Keratinocyte (primary cell): Measurements from ENCODE around the gene FBXO15. TPM values are rescaled to one million over a fixed set of nuclear protein-coding genes. Genes with fewer than 3 reads are reported as not detected.

Experiments
- DNase-seq: peaks from one replicate; pipeline ENCODE4 v3.0.0-alpha.2; 2011; ENCODE audit warnings: low read depth, missing footprints, low spot score
- FAIRE-seq: peaks from 2 replicates; lab custom pipeline; 2011; peaks lifted over from hg19 to GRCh38; lab: Jason Lieb, UNC
- H2AFZ ChIP-seq: 2 replicates; pipeline ENCODE4 v1.6.0; 2012; ENCODE audit warnings: low read length, control low read depth, inconsistent platforms; ENCODE audit not compliant: control insufficient read depth
- H3K27ac ChIP-seq: 2 replicates; pipeline ENCODE4 v1.5.1; 2011; ENCODE audit warnings: low read length; ENCODE audit not compliant: control insufficient read depth, insufficient read depth
- H3K27me3 ChIP-seq: 3 replicates; pipeline ENCODE4 v1.6.0; 2011; ENCODE audit warnings: low read length; ENCODE audit not compliant: control insufficient read depth, insufficient read depth; ENCODE audit errors: extremely low read depth
- H3K36me3 ChIP-seq, 2 experiments: 2 replicates in 1 of 2; 3 replicates in 1 of 2; pipeline ENCODE4 v1.5.1; 2011; ENCODE audit warnings: low read length in 2 of 2, mild to moderate bottlenecking in 1 of 2; ENCODE audit not compliant: control insufficient read depth in 2 of 2, insufficient read depth in 2 of 2; ENCODE audit errors: extremely low read depth in 1 of 2
- H3K4me1 ChIP-seq: 3 replicates; pipeline ENCODE4 v1.5.1; 2011; ENCODE audit warnings: low read length; ENCODE audit not compliant: control insufficient read depth, insufficient read depth; ENCODE audit errors: extremely low read depth
- H3K4me2 ChIP-seq: 3 replicates; pipeline ENCODE4 v1.6.0; 2011; ENCODE audit warnings: low read depth, low read length; ENCODE audit not compliant: control insufficient read depth, insufficient read depth; ENCODE audit errors: extremely low read depth
- H3K4me3 ChIP-seq, 3 experiments: fragments of 200-600 bp in 1 of 3; sonication (generic) in 1 of 3; 2 replicates in 2 of 3; 3 replicates in 1 of 3; pipeline ENCODE4 v1.5.1; 2011 to 2016; ENCODE audit warnings: low read length in 3 of 3, mild to moderate bottlenecking in 3 of 3, control low read depth in 2 of 3, inconsistent platforms in 1 of 3, low read depth in 1 of 3, mixed read lengths in 1 of 3, mixed run types in 1 of 3, moderate library complexity in 1 of 3; ENCODE audit not compliant: control insufficient read depth in 2 of 3, insufficient read depth in 2 of 3; ENCODE audit errors: extremely low read depth in 1 of 3
- H3K79me2 ChIP-seq: 2 replicates; pipeline ENCODE4 v1.6.0; 2012; ENCODE audit warnings: low read length; ENCODE audit not compliant: control insufficient read depth, insufficient read depth
- H3K9ac ChIP-seq: 3 replicates; pipeline ENCODE4 v1.6.0; 2011; ENCODE audit warnings: low read length; ENCODE audit not compliant: control insufficient read depth, insufficient read depth; ENCODE audit errors: extremely low read depth
- H3K9me1 ChIP-seq: 3 replicates; pipeline ENCODE4 v1.6.0; 2011; ENCODE audit warnings: low read length; ENCODE audit not compliant: control insufficient read depth, insufficient read depth; ENCODE audit errors: extremely low read depth
- H3K9me3 ChIP-seq: 2 replicates; pipeline ENCODE4 v1.5.1; 2012; ENCODE audit warnings: low read depth, low read length; ENCODE audit not compliant: control insufficient read depth
- H4K20me1 ChIP-seq: 3 replicates; pipeline ENCODE4 v1.6.0; 2011; ENCODE audit warnings: low read length; ENCODE audit not compliant: control insufficient read depth, insufficient read depth; ENCODE audit errors: extremely low read depth
- CTCF ChIP-seq, 3 experiments: IDR thresholded peaks in 1 of 3; conservative IDR thresholded peaks in 1 of 3; optimal IDR thresholded peaks in 1 of 3; 2 replicates in 2 of 3; 3 replicates in 1 of 3; pipeline versions ENCODE3 to v1.5.1; 2011; ENCODE audit warnings: low read length in 3 of 3, mild to moderate bottlenecking in 3 of 3, moderate library complexity in 2 of 3, control low read depth in 1 of 3, inconsistent platforms in 1 of 3; ENCODE audit not compliant: insufficient read depth in 2 of 3; ENCODE audit errors: extremely low read depth in 1 of 3
- EZH2 ChIP-seq: IDR thresholded peaks from one replicate; pipeline ENCODE4 v1.6.1; 2012; ENCODE audit warnings: inconsistent platforms, mild to moderate bottlenecking, low read length, moderate library complexity
- dilution Hi-C: fragments of 300-500 bp; cut with MboI; formaldehyde crosslinking; loops from one replicate; pipeline ENCODE4 v1.7.0; 2020; ENCODE audit warnings: low sequenced_read_pairs; ENCODE audit not compliant: extremely low pct_ligation_motif_present
- polyA plus RNA-seq, 5 experiments: library from polyadenylated mRNA; depleted of rRNA in 3 of 5; stranded (reverse) in 3 of 5; stranded (forward) in 1 of 5; unstranded in 1 of 5; fragments of >200 nt; gene quantifications; 1 replicate in 1 of 5; 2 replicates in 3 of 5; 3 replicates in 1 of 5; pipeline versions ENCODE4 v1.2.1 to v1.2.3, GENCODE V29; 2011 to 2012; ENCODE audit warnings: missing spikeins in 2 of 5, low read depth in 1 of 5, low replicate concordance in 1 of 5

Gene FBXO15
- polyA plus RNA-seq, 1 donor (not counting 4 experiments of a cell fraction or from before 2014, with no cell fraction given) = 0.26 TPM

- H3K4me3 ChIP-seq = no peak overlapping the region
- H3K9me1 ChIP-seq = no peaks in the 10 kb centered on the region
- DNase-seq (no peak), FAIRE-seq (no peak)
- TF ChIP-seq CTCF (optimal IDR thresholded peaks at IDR 0.05 in 1 of 3, IDR thresholded peaks at IDR 0.05 in 1 of 3, conservative IDR thresholded peaks at IDR 0.05 in 1 of 3; ENCODE audit: extremely low read depth in 1 of 3, insufficient read depth in 2 of 3, low read length in 3 of 3) (no peak), EZH2 (no peak)
- no peak overlapping the region for H2AFZ ChIP-seq
- dilution Hi-C loops = no loop called here
- no peaks in the 10 kb centered on the region for H3K36me3 ChIP-seq
- no peak overlapping the region for H3K4me2 ChIP-seq
- H3K27me3 ChIP-seq = no peaks in the 10 kb centered on the region
- no peaks in the 10 kb centered on the region for H4K20me1 ChIP-seq
- H3K9me3 ChIP-seq = no peaks in the 10 kb centered on the region
- H3K27ac ChIP-seq = no peak overlapping the region
- no peaks in the 10 kb centered on the region for H3K79me2 ChIP-seq
- no peak overlapping the region for H3K9ac ChIP-seq
- H3K4me1 ChIP-seq = peaks cover 14% of the 10 kb centered on the region
Measured at GRCh38 chr18:74139411-74139810, 8.2 kb downstream of the FBXO15 start.

GRCh38 chr18:74137920-74138538, 9.6 kb downstream of the FBXO15 start:
- Histone ChIP-seq H3K27ac (no peak overlapping the region), H3K4me3 (no peak overlapping the region), H3K9me1 (no peaks in the 10 kb centered on the region), H3K79me2 (no peaks in the 10 kb centered on the region), H3K9ac (no peak overlapping the region), H3K4me1 (peaks cover 14% of the 10 kb centered on the region), H2AFZ (no peak overlapping the region), H3K9me3 (no peaks in the 10 kb centered on the region), H4K20me1 (no peaks in the 10 kb centered on the region), H3K27me3 (no peaks in the 10 kb centered on the region), H3K4me2 (no peak overlapping the region), H3K36me3 (no peaks in the 10 kb centered on the region)
- DNase-seq = no peak
- FAIRE-seq = no peak
- dilution Hi-C loops = no loop called here
- TF ChIP-seq EZH2 (no peak), CTCF (optimal IDR thresholded peaks at IDR 0.05 in 1 of 3, IDR thresholded peaks at IDR 0.05 in 1 of 3, conservative IDR thresholded peaks at IDR 0.05 in 1 of 3; ENCODE audit: extremely low read depth in 1 of 3, insufficient read depth in 2 of 3, low read length in 3 of 3) (no peak)
